H1 (cell line): ENCODE measurements around the gene TAGLN2. TPM values are rescaled to one million over a fixed set of nuclear protein-coding genes. Genes with fewer than 3 reads are reported as not detected.

ENCODE experiments used
- EZH2 ChIP-seq: fragments of 200-600 bp; sonication (generic); IDR thresholded peaks from 2 replicates; pipeline ENCODE4 v1.7.1; 2012; ENCODE audit warnings: low read depth, mild to moderate bottlenecking, moderate library complexity, low read length, inconsistent platforms; ENCODE audit not compliant: severe bottlenecking
- SIN3A ChIP-seq, 2 experiments: IDR thresholded peaks in 1 of 2; conservative IDR thresholded peaks in 1 of 2; 2 replicates each; pipeline ENCODE4 v1.6.1; 2011 to 2012; ENCODE audit warnings: low read length in 2 of 2, improper control_type of control experiment in 1 of 2, low read depth in 1 of 2, mild to moderate bottlenecking in 1 of 2
- polyA plus RNA-seq, 7 experiments: library from polyadenylated mRNA; depleted of rRNA in 3 of 7; stranded (reverse) in 5 of 7; unstranded in 2 of 7; fragments of >200 nt in 5 of 7; fragments of 200-250 nt in 2 of 7; gene quantifications; 1 replicate in 5 of 7; 2 replicates in 1 of 7; 4 replicates in 1 of 7; pipeline versions ENCODE4 v1.2.1 to v1.2.3, GENCODE V29; 2011 to 2013; ENCODE audit warnings: missing spikeins in 2 of 7, mixed read lengths in 2 of 7
- total RNA-seq: library from RNA; stranded (reverse); fragmentation: NEBNext Ultra II Directional; extraction: Animal tissue kit (Norgen Biotek cat#: 25700); gene quantifications from 2 replicates; pipeline ENCODE4 v1.2.1, GENCODE V29; 2021
- TF ChIP-seq, protein P1 (sequence below): fragments of 300-600 bp; sonication (generic); IDR thresholded peaks from 2 replicates; pipeline ENCODE4 v1.7.1; 2012; ENCODE audit warnings: low read length, moderate library complexity, mild to moderate bottlenecking, inconsistent platforms; ENCODE audit not compliant: insufficient replicate concordance

Gene TAGLN2
- total and polyA plus RNA-seq, 2 of the 8 experiments (the other 6 are each of a cell fraction or from before 2014, with no cell fraction given), result 93.0 to 114 TPM

DNA sequence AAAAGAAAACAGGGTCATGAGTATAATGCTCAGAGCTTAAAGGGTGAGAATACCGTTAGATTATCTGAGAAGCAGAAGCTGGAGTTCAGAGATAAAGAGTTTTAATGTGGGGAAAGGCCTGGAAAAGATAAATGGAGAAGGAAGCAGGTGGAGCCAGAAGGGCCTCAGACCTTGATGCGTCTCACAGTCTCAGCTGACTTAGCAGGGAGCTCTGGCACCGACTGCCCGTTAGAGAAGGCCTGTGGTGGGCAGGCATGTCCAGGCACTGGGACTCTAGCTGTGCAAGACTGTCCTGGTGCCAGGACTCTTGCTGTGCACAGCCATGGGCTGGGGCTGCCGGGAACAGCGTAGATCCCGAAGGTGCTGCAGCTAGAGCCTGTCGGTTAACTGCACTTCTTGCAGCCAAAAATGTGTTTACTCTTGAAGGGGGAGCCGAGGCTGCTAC, 32.5 kb upstream of the TAGLN2 start (continued):
- TF ChIP-seq, protein P1, sequence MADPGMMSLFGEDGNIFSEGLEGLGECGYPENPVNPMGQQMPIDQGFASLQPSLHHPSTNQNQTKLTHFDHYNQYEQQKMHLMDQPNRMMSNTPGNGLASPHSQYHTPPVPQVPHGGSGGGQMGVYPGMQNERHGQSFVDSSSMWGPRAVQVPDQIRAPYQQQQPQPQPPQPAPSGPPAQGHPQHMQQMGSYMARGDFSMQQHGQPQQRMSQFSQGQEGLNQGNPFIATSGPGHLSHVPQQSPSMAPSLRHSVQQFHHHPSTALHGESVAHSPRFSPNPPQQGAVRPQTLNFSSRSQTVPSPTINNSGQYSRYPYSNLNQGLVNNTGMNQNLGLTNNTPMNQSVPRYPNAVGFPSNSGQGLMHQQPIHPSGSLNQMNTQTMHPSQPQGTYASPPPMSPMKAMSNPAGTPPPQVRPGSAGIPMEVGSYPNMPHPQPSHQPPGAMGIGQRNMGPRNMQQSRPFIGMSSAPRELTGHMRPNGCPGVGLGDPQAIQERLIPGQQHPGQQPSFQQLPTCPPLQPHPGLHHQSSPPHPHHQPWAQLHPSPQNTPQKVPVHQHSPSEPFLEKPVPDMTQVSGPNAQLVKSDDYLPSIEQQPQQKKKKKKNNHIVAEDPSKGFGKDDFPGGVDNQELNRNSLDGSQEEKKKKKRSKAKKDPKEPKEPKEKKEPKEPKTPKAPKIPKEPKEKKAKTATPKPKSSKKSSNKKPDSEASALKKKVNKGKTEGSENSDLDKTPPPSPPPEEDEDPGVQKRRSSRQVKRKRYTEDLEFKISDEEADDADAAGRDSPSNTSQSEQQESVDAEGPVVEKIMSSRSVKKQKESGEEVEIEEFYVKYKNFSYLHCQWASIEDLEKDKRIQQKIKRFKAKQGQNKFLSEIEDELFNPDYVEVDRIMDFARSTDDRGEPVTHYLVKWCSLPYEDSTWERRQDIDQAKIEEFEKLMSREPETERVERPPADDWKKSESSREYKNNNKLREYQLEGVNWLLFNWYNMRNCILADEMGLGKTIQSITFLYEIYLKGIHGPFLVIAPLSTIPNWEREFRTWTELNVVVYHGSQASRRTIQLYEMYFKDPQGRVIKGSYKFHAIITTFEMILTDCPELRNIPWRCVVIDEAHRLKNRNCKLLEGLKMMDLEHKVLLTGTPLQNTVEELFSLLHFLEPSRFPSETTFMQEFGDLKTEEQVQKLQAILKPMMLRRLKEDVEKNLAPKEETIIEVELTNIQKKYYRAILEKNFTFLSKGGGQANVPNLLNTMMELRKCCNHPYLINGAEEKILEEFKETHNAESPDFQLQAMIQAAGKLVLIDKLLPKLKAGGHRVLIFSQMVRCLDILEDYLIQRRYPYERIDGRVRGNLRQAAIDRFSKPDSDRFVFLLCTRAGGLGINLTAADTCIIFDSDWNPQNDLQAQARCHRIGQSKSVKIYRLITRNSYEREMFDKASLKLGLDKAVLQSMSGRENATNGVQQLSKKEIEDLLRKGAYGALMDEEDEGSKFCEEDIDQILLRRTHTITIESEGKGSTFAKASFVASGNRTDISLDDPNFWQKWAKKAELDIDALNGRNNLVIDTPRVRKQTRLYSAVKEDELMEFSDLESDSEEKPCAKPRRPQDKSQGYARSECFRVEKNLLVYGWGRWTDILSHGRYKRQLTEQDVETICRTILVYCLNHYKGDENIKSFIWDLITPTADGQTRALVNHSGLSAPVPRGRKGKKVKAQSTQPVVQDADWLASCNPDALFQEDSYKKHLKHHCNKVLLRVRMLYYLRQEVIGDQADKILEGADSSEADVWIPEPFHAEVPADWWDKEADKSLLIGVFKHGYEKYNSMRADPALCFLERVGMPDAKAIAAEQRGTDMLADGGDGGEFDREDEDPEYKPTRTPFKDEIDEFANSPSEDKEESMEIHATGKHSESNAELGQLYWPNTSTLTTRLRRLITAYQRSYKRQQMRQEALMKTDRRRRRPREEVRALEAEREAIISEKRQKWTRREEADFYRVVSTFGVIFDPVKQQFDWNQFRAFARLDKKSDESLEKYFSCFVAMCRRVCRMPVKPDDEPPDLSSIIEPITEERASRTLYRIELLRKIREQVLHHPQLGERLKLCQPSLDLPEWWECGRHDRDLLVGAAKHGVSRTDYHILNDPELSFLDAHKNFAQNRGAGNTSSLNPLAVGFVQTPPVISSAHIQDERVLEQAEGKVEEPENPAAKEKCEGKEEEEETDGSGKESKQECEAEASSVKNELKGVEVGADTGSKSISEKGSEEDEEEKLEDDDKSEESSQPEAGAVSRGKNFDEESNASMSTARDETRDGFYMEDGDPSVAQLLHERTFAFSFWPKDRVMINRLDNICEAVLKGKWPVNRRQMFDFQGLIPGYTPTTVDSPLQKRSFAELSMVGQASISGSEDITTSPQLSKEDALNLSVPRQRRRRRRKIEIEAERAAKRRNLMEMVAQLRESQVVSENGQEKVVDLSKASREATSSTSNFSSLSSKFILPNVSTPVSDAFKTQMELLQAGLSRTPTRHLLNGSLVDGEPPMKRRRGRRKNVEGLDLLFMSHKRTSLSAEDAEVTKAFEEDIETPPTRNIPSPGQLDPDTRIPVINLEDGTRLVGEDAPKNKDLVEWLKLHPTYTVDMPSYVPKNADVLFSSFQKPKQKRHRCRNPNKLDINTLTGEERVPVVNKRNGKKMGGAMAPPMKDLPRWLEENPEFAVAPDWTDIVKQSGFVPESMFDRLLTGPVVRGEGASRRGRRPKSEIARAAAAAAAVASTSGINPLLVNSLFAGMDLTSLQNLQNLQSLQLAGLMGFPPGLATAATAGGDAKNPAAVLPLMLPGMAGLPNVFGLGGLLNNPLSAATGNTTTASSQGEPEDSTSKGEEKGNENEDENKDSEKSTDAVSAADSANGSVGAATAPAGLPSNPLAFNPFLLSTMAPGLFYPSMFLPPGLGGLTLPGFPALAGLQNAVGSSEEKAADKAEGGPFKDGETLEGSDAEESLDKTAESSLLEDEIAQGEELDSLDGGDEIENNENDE, result no peak
- TF ChIP-seq EZH2 (no peak), SIN3A (conservative IDR thresholded peaks at IDR 0.05 in 1 of 2, IDR thresholded peaks at IDR 0.05 in 1 of 2; ENCODE audit: low read depth in 1 of 2, low read length in 2 of 2) (no peak)
